AG04450 (cell line): ENCODE results near the gene AHR. TPM values are rescaled to one million over a fixed set of nuclear protein-coding genes. Genes with fewer than 3 reads are reported as not detected.

Experiments
- CTCF ChIA-PET: fragments of 300-600, 350-600 bp; formaldehyde crosslinking; extraction: SDS; loops from one replicate; lab custom pipeline; 2022; ENCODE audit warnings: antibody characterized with exemption, inconsistent platforms; lab: Charles Lee
- POLR2A ChIA-PET: fragments of 350-600 bp; formaldehyde crosslinking; extraction: SDS; loops from one replicate; lab custom pipeline; 2021; ENCODE audit warnings: antibody characterized with exemption, inconsistent platforms; lab: Yijun Ruan, JAX
- DNase-seq: peaks from one replicate; pipeline ENCODE4 v3.0.0-alpha.2; 2011; ENCODE audit warnings: low read depth, low spot score
- H3K27ac ChIP-seq: one replicate; pipeline ENCODE4 v1.5.1; 2012; ENCODE audit warnings: low read depth, low read length, control low read depth
- H3K27me3 ChIP-seq: one replicate; pipeline ENCODE4 v1.6.0; 2012; ENCODE audit warnings: low read length; ENCODE audit not compliant: control insufficient read depth, insufficient read depth
- H3K4me3 ChIP-seq: 2 replicates; pipeline ENCODE4 v1.5.1; 2011; ENCODE audit warnings: mild to moderate bottlenecking, low read depth, low read length, control low read depth
- H3K9me3 ChIP-seq: 2 replicates; pipeline ENCODE4 v1.5.1; 2012; ENCODE audit warnings: low read length; ENCODE audit not compliant: control insufficient read depth, insufficient read depth
- polyA plus RNA-seq: library from polyadenylated mRNA; depleted of rRNA; stranded (reverse); fragments of >200 nt; gene quantifications from 2 replicates; pipeline ENCODE4 v1.2.3, GENCODE V29; 2011
- TF ChIP-seq, protein P1 (sequence below): IDR thresholded peaks from 2 replicates; pipeline ENCODE4 v1.5.1; 2011; ENCODE audit warnings: low read depth, low read length, control low read depth, inconsistent platforms

Gene AHR
- polyA plus RNA-seq, 1 experiment, result 9.8 TPM

DNA sequence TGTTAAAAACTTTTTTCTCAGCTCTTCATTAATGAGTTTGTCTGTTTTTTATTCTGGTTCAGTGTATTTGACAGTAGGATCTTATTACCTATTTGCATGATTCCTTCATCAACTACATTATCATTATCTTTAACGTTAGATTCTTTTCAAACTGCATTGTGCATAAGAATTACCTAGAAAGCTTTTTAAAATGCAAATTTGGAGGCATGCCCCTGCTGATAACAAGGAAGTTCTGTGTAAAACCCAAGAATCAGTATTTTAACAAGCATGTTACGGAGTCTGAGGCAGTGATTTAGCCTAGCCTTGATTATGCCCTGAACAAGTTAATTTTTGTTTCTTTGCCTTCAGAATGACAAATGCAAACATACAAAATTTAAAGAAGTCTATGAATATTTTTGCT, 14.2 kb downstream of the AHR start:
- POLR2A ChIA-PET, result no interaction called here
- no peak for DNase-seq
- Histone ChIP-seq H3K9me3 (no peaks in the 10 kb centered on the region), H3K4me3 (no peak overlapping the region), H3K27ac (no peak overlapping the region), H3K27me3 (no peaks in the 10 kb centered on the region)
- TF ChIP-seq, protein P1, sequence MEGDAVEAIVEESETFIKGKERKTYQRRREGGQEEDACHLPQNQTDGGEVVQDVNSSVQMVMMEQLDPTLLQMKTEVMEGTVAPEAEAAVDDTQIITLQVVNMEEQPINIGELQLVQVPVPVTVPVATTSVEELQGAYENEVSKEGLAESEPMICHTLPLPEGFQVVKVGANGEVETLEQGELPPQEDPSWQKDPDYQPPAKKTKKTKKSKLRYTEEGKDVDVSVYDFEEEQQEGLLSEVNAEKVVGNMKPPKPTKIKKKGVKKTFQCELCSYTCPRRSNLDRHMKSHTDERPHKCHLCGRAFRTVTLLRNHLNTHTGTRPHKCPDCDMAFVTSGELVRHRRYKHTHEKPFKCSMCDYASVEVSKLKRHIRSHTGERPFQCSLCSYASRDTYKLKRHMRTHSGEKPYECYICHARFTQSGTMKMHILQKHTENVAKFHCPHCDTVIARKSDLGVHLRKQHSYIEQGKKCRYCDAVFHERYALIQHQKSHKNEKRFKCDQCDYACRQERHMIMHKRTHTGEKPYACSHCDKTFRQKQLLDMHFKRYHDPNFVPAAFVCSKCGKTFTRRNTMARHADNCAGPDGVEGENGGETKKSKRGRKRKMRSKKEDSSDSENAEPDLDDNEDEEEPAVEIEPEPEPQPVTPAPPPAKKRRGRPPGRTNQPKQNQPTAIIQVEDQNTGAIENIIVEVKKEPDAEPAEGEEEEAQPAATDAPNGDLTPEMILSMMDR, result no peak
- CTCF ChIA-PET, result no interaction called here

DNA sequence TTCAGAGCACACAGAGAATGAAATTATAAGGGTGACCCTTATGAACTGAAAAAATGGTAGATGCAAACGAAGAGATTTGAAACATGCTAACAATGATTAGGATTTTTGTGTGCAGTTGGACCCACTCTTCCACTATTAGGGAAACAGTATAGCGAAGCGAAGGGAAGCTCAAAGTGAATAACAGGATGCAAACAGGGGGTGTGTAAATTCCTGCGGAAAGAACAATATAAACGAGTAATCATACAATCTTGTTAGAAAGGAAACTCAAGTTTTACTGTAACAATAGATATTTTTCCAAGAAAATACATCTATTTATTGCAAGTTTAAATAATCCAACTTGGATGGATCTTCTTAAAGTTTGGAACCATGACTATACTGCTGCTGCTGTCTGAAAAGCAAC, 14.7 kb downstream of the AHR start:
- POLR2A ChIA-PET, result no interaction called here
- CTCF ChIA-PET, result no interaction called here
- TF ChIP-seq, protein P1, result no peak
- Histone ChIP-seq H3K27ac (no peak overlapping the region), H3K4me3 (no peak overlapping the region), H3K27me3 (no peaks in the 10 kb centered on the region), H3K9me3 (no peaks in the 10 kb centered on the region)
- no peak for DNase-seq

DNA sequence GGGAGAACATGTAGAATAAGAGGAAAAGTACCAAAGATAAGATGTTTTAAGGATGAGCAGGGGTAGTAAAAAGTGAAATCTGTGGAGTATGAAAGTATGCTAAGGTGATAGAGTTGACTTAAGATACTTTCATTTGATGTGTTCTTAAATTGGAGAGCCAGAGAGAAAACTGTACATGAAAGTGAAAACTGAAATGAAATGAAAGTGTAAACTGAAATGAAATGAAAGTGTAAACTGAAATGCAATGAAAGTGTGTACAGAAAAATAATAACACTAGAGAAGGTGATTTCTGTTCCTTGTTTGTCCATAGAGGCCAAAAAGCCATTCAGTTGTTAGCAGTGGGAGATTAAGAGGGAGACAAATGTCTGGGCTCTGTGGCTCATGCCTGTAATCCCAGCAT, 17.5 kb downstream of the AHR start:
- POLR2A ChIA-PET, result no interaction called here

DNA sequence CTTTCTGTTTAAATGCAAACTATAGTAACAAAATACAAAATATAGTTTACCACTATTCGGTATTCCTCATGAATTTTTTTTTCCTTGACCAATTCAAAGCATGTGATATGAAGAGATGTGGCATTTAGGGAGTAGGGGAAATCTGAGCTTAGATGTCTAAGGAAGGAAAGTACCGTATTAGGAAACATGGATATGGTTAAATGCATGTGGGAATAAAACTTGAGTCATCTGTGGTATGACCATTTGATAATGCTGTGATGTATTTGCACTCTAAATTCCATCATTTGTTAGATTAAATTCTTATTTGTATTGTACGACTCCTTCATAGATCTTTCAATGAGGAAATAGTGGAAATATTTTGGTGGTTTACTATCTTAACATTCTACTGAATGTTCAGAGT, 19.7 kb downstream of the AHR start:
- ChIA-PET POLR2A (interaction anchor here (0.7 kb wide), 1 partner anchor 281 kb away, joined by 3 read pairs; no protein-coding TSS in a partner anchor), CTCF (interaction anchor here (2.9 kb wide), 1 partner anchor 16 kb away, joined by 13 read pairs; no protein-coding TSS in a partner anchor)
- DNase-seq, result no peak
- Histone ChIP-seq H3K27me3 (no peaks in the 10 kb centered on the region), H3K9me3 (no peaks in the 10 kb centered on the region), H3K4me3 (no peak overlapping the region), H3K27ac (no peak overlapping the region)
- TF ChIP-seq, protein P1, result no peak

More for the DNA sequence above, 17.5 kb downstream of the AHR start:
- Histone ChIP-seq H3K27ac (no peak overlapping the region), H3K4me3 (no peak overlapping the region), H3K9me3 (no peaks in the 10 kb centered on the region), H3K27me3 (no peaks in the 10 kb centered on the region)
- TF ChIP-seq, protein P1, result no peak
- no peak for DNase-seq
- CTCF ChIA-PET, result interaction anchor here (0.9 kb wide), 1 partner anchor 333 kb away, joined by 7 read pairs; no protein-coding TSS in a partner anchor

- H3K27me3 ChIP-seq, result no peaks in the 10 kb centered on the region
- TF ChIP-seq, protein P1, result no peak
- H3K4me3 ChIP-seq, result no peak overlapping the region
- no peaks in the 10 kb centered on the region for H3K9me3 ChIP-seq
- ChIA-PET CTCF (interaction anchor here (1.0 to 2.9 kb wide), 2 partner anchors 12 to 17 kb away, joined by 3 to 13 read pairs; no protein-coding TSS in a partner anchor), POLR2A (no interaction called here)
- no peak overlapping the region for H3K27ac ChIP-seq
- DNase-seq, result no peak
Measured at GRCh38 chr7:17319164-17320101, 21.0 kb downstream of the AHR start.
